CD4-positive, alpha-beta T cell (primary cell): Measurements from ENCODE around the gene FAM149A. TPM values are rescaled to one million over a fixed set of nuclear protein-coding genes. Genes with fewer than 3 reads are reported as not detected.

Experiments
- ATAC-seq: fragments of 200-7000 bp; cut with Tn5 transposase; one replicate; pipeline ENCODE4 v1.10.0; 2022; ENCODE audit warnings: mild to moderate bottlenecking; ENCODE audit not compliant: poor library complexity
- CTCF ChIA-PET: fragments of 350-600 bp; sonication (Branson Sonifier 250); formaldehyde crosslinking; loops from one replicate; lab custom pipeline; 2021; ENCODE audit warnings: antibody characterized with exemption, inconsistent platforms; lab: Charles Lee
- POLR2A ChIA-PET: fragments of 350-600 bp; sonication (Branson Sonifier 250); formaldehyde crosslinking; loops from one replicate; lab custom pipeline; 2021; ENCODE audit warnings: antibody characterized with exemption, inconsistent platforms; lab: Charles Lee
- DNase-seq, 14 experiments: peaks; one replicate each; pipeline ENCODE4 v3.0.0-alpha.2; 2013 to 2020; ENCODE audit warnings: mixed read lengths in 2 of 14
- H3K27ac ChIP-seq, 2 donors: one replicate each; pipeline versions ENCODE4 v1.5.1 to v1.7.0; 2013; ENCODE audit warnings: low read length in 2 of 2, low read depth in 1 of 2, mild to moderate bottlenecking in 1 of 2
- H3K27me3 ChIP-seq, 2 experiments: 1 replicate in 1 of 2; 2 replicates in 1 of 2; pipeline versions ENCODE4 v1.6.1 to v1.7.0; 2013; ENCODE audit warnings: low read length in 2 of 2, control low read depth in 1 of 2, mild to moderate bottlenecking in 1 of 2, moderate library complexity in 1 of 2; ENCODE audit not compliant: insufficient read depth in 2 of 2, control insufficient read depth in 1 of 2
- H3K36me3 ChIP-seq: one replicate; pipeline ENCODE4 v1.6.1; 2013; ENCODE audit warnings: low read length, control low read depth; ENCODE audit not compliant: insufficient read depth
- H3K4me1 ChIP-seq: one replicate; pipeline ENCODE4 v1.6.1; 2013; ENCODE audit warnings: low read length, control low read depth; ENCODE audit not compliant: insufficient read depth
- H3K4me3 ChIP-seq: one replicate; pipeline ENCODE4 v1.5.1; 2013; ENCODE audit warnings: mild to moderate bottlenecking, low read length, moderate library complexity
- H3K9me3 ChIP-seq, 2 experiments: 1 replicate in 1 of 2; 2 replicates in 1 of 2; pipeline versions ENCODE4 v1.6.1 to v1.7.0; 2013; ENCODE audit warnings: low read length in 2 of 2, mild to moderate bottlenecking in 2 of 2, control low read depth in 1 of 2, moderate library complexity in 1 of 2; ENCODE audit not compliant: control insufficient read depth in 1 of 2, insufficient read depth in 1 of 2
- H3K27ac Mint-ChIP-seq: one replicate; pipeline ENCODE4 v1.8.0; 2020; ENCODE audit warnings: mixed read lengths
- H3K27me3 Mint-ChIP-seq: one replicate; pipeline ENCODE4 v1.8.0; 2021; ENCODE audit warnings: mixed read lengths
- H3K36me3 Mint-ChIP-seq: one replicate; pipeline ENCODE4 v1.8.0; 2021; ENCODE audit warnings: low read depth, mixed read lengths
- H3K4me1 Mint-ChIP-seq: one replicate; pipeline ENCODE4 v1.8.0; 2021; ENCODE audit warnings: low read depth, mixed read lengths
- H3K4me3 Mint-ChIP-seq: one replicate; pipeline ENCODE4 v1.8.0; 2020; ENCODE audit warnings: mild to moderate bottlenecking, mixed read lengths
- H3K9me3 Mint-ChIP-seq: one replicate; pipeline ENCODE4 v1.8.0; 2020; ENCODE audit warnings: mixed read lengths
- CTCF ChIP-seq: fragments of 200-600 bp; IDR thresholded peaks from one replicate; pipeline ENCODE4 v1.8.0; 2022; ENCODE audit warnings: antibody characterized with exemption, mild to moderate bottlenecking
- intact Hi-C, 2 experiments: fragments of 100-400 bp; cut with DNase I in 1 of 2; cut with micrococcal nuclease in 1 of 2; formaldehyde crosslinking; loops; one replicate each; pipeline versions ENCODE4 v1.15.1 to v1.9.0; 2023 to 2025; cut with DNase I, micrococcal nuclease
- total RNA-seq, 174 experiments: library from RNA in 2 of 174; stranded (reverse) in 2 of 174; gene quantifications; one replicate each; pipeline ENCODE4 v1.2.3 and lab custom pipeline; 2021 to 2026

The FAM149A gene
- total RNA-seq, 2 experiments from 2014 or later = 0.61 to 1.1 TPM

DNA sequence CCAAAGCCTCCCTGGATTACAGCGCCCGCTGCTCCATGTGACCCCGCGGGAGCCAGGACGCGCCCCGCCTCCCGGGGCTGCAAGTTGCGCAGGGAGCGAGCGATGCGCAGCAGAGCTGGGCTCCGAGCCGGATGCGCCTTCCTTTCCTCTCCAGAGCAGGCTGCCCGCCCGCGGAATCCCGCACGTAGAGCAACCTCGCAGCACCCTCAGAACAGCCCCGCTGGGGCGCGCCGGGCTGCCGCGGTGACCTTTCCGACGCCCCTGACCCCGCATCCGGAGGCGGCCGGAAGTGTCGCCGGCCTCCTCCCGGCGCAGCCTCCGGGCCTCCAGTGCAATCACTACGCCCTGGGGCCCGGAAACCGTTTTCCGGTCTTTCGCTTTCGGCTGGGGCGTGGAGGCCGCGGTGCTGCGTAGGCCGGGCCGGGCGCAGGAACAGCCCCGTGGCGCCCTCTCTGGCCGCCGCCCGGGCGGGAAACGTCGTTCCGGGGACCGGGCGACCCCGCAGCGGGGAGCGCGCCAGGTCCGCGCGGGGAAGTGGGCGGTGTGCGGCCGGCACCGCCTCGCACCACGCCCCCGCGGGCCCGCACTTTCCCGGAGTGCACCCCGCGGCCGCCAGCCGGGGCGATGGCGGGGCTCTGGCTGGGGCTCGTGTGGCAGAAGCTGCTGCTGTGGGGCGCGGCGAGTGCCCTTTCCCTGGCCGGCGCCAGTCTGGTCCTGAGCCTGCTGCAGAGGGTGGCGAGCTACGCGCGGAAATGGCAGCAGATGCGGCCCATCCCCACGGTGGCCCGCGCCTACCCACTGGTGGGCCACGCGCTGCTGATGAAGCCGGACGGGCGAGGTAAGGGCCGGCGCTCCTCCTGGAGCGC, 86.9 kb downstream of the FAM149A start, which contains the start of gene CYP4V2:
TSS of gene CYP4V2 (plus strand) at position 368 of the 866 bp plus-strand sequence. CDS start at position 625, 257 bp downstream.
- peak; percentile 74 for ATAC-seq
- peak within 1 kb of the TSS; percentile 86 for H3K4me3 ChIP-seq
- peak; percentile 72 to 94 (median 84) for DNase-seq
- peak within 1 kb of the TSS; percentile 97 for H3K27ac Mint-ChIP-seq
- no peaks in the 10 kb centered on the region for H3K27me3 Mint-ChIP-seq
- POLR2A ChIA-PET = interaction anchor here (0.7 to 4.9 kb wide), 13 partner anchors 10 to 1654 kb away, joined by 3 to 35 read pairs (median 4); partner anchors contain the start of genes ANKRD37, FAM149A, LRP2BP and TLR3
- peaks cover 53% of the 10 kb centered on the region for H3K36me3 Mint-ChIP-seq
- H3K27me3 ChIP-seq = no peaks in the 10 kb centered on the region
- peaks cover 24% of the 10 kb centered on the region for H3K4me1 ChIP-seq
- peak within 1 kb of the TSS; percentile 83 to 88 for H3K27ac ChIP-seq
- CTCF ChIA-PET = interaction anchor here (6.4 kb wide), 1 partner anchor 10 kb away, joined by 32 read pairs; no protein-coding TSS in a partner anchor
- peak; percentile 27 for TF ChIP-seq CTCF
- H3K4me1 Mint-ChIP-seq = peaks cover 62% of the 10 kb centered on the region
- H3K4me3 Mint-ChIP-seq = peak within 1 kb of the TSS; percentile 96
- intact Hi-C loops = loop anchor here in 1 of 2 experiments (5.0 to 10.0 kb wide), 4 partner anchors 717 to 1654 kb away; partner anchors contain the start of genes ANKRD37, CCDC110, CFAP97 and LRP2BP
- H3K9me3 Mint-ChIP-seq = no peaks in the 10 kb centered on the region
- H3K9me3 ChIP-seq = no peaks in the 10 kb centered on the region
- peaks cover 3% of the 10 kb centered on the region for H3K36me3 ChIP-seq

- POLR2A ChIA-PET = interaction anchor here (0.7 to 4.9 kb wide), 9 partner anchors 10 to 1440 kb away, joined by 3 to 35 read pairs (median 11); partner anchors contain the start of genes ANKRD37, FAM149A, LRP2BP and TLR3
- intact Hi-C loops = loop anchor here in 1 of 2 experiments (5.0 to 10.0 kb wide), 4 partner anchors 717 to 1655 kb away; partner anchors contain the start of genes ANKRD37, CCDC110, CFAP97 and LRP2BP
- H3K36me3 ChIP-seq = peaks cover 6% of the 10 kb centered on the region
- H3K36me3 Mint-ChIP-seq = peaks cover 60% of the 10 kb centered on the region
- peak overlapping the region; percentile 96 for H3K4me3 Mint-ChIP-seq
- H3K4me1 ChIP-seq = peaks cover 24% of the 10 kb centered on the region
- no peaks in the 10 kb centered on the region for H3K9me3 ChIP-seq
- H3K4me3 ChIP-seq = peak overlapping the region; percentile 86
- no peaks in the 10 kb centered on the region for H3K9me3 Mint-ChIP-seq
- no peaks in the 10 kb centered on the region for H3K27me3 ChIP-seq
- ATAC-seq (peak; percentile 12), DNase-seq (peak in 7 of 14 experiments; percentile 4 to 61 (median 20))
- TF ChIP-seq CTCF = no peak
- H3K27ac ChIP-seq = peak overlapping the region; percentile 67 to 83
- CTCF ChIA-PET = interaction anchor here (6.4 kb wide), 1 partner anchor 10 kb away, joined by 32 read pairs; no protein-coding TSS in a partner anchor
- peaks cover 67% of the 10 kb centered on the region for H3K4me1 Mint-ChIP-seq
- peak overlapping the region; percentile 97 for H3K27ac Mint-ChIP-seq
- H3K27me3 Mint-ChIP-seq = no peaks in the 10 kb centered on the region
Observed at GRCh38 chr4:186192066-186192612, 87.6 kb downstream of the FAM149A start.

DNA sequence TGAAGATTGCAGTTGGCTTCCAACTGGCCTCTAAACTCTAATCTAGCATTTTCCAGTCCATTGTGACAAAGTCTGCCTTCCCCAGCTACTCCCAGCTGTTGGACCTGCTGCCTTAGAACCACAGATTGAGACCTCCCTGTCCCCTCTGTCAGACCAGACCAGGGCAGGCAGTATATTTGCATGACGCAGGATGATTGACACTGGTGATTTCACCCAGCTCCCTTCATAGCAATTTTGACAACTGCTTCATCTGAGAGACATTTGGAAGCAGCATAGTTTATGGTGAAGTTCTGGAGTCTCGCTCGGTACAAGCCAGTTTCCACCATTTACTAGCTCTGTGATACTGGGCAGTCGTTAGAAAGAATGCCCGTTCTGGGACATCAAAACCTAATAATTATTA, 89.3 kb downstream of the FAM149A start:
- Mint-ChIP-seq H3K36me3 (peaks cover 61% of the 10 kb centered on the region), H3K27ac (peak overlapping the region; percentile 97), H3K27me3 (no peaks in the 10 kb centered on the region), H3K9me3 (no peaks in the 10 kb centered on the region), H3K4me3 (peak overlapping the region; percentile 96), H3K4me1 (peaks cover 65% of the 10 kb centered on the region)
- Histone ChIP-seq H3K27me3 (no peaks in the 10 kb centered on the region), H3K4me3 (no peak overlapping the region), H3K9me3 (no peaks in the 10 kb centered on the region), H3K27ac (no peak overlapping the region), H3K36me3 (peaks cover 11% of the 10 kb centered on the region), H3K4me1 (peaks cover 24% of the 10 kb centered on the region)
- POLR2A ChIA-PET = interaction anchor here (0.7 to 4.9 kb wide), 3 partner anchors 11 to 601 kb away, joined by 3 to 35 read pairs (median 3); partner anchors contain the start of gene TLR3
- intact Hi-C loops = loop anchor here in 1 of 2 experiments (5.0 to 10.0 kb wide), 4 partner anchors 719 to 1657 kb away; partner anchors contain the start of genes ANKRD37, CCDC110, CFAP97 and LRP2BP
- CTCF ChIA-PET = interaction anchor here (6.4 kb wide), 1 partner anchor 8 kb away, joined by 32 read pairs; no protein-coding TSS in a partner anchor
- TF ChIP-seq CTCF = no peak
- ATAC-seq (no peak), DNase-seq (no peak)
